Renal cortical epithelial cell (primary cell): ENCODE measurements around the gene TTLL6. TPM values are rescaled to one million over a fixed set of nuclear protein-coding genes. Genes with fewer than 3 reads are reported as not detected.

Experiments
- DNase-seq: peaks from one replicate; pipeline ENCODE4 v3.0.0-alpha.2; 2011; ENCODE audit warnings: low read depth
- total RNA-seq: library from RNA; depleted of rRNA; stranded (reverse); fragments of >200 nt; gene quantifications from 2 replicates; pipeline ENCODE4 v1.2.3, GENCODE V29; 2014

Gene TTLL6
- total RNA-seq, 1 donor from 2014 or later = 0.45 TPM

GRCh38 chr17:48738803-48739526, 78.1 kb downstream of the TTLL6 start:
- no peak for DNase-seq

GRCh38 chr17:48738424-48738802, 78.6 kb downstream of the TTLL6 start:
- no peak for DNase-seq

- no peak for DNase-seq
These were observed 79.5 kb downstream of the TTLL6 start for GRCh38 chr17:48737330-48738043.

- DNase-seq = no peak
These were observed 82.0 kb downstream of the TTLL6 start for GRCh38 chr17:48735062-48735351.

- DNase-seq = no peak
These were observed 82.5 kb downstream of the TTLL6 start for GRCh38 chr17:48734333-48735061.

GRCh38 chr17:48733632-48734328, 83.2 kb downstream of the TTLL6 start:
- no peak for DNase-seq

- DNase-seq = no peak
These were observed 84.1 kb downstream of the TTLL6 start for GRCh38 chr17:48732688-48733629.

GRCh38 chr17:48731355-48731754, 85.7 kb downstream of the TTLL6 start:
- no peak for DNase-seq

GRCh38 chr17:48730240-48730550, 86.8 kb downstream of the TTLL6 start:
- DNase-seq = no peak

GRCh38 chr17:48729335-48730239, 87.4 kb downstream of the TTLL6 start:
- DNase-seq = no peak

- DNase-seq = no peak
These were observed 88.5 kb downstream of the TTLL6 start, which contains the start of gene HOXB13 for GRCh38 chr17:48728232-48729231. Gene HOXB13, minus strand, starts transcription at chr17:48728750. Its CDS starts 157 bp downstream, at chr17:48728593.

- no peak for DNase-seq
These were observed 89.4 kb downstream of the TTLL6 start for GRCh38 chr17:48727415-48728175.

GRCh38 chr17:48726916-48727286, 90.1 kb downstream of the TTLL6 start:
- no peak for DNase-seq

GRCh38 chr17:48726114-48726915, 90.7 kb downstream of the TTLL6 start:
- no peak for DNase-seq

GRCh38 chr17:48725288-48726064, 91.6 kb downstream of the TTLL6 start:
- DNase-seq = no peak

- no peak for DNase-seq
These were observed 92.1 kb downstream of the TTLL6 start for GRCh38 chr17:48725004-48725287.
